NB4 (cell line): ENCODE measurements around the gene KLC1.

Experiments used
- CTCF ChIP-seq: IDR thresholded peaks from one replicate; pipeline ENCODE4 v1.5.1; 2012; ENCODE audit warnings: low read depth, low read length
- MYC ChIP-seq: IDR thresholded peaks from 2 replicates; pipeline ENCODE4 v1.6.1; 2011; ENCODE audit warnings: low read depth, low read length
- POLR2A ChIP-seq: IDR thresholded peaks from 2 replicates; pipeline ENCODE4 v1.6.1; 2011; ENCODE audit warnings: mild to moderate bottlenecking; ENCODE audit not compliant: insufficient read length; ENCODE audit errors: extremely low read depth
- TF ChIP-seq, protein P1 (sequence below): IDR thresholded peaks from 2 replicates; pipeline ENCODE4 v1.6.1; 2011; ENCODE audit warnings: low read depth, low read length

DNA sequence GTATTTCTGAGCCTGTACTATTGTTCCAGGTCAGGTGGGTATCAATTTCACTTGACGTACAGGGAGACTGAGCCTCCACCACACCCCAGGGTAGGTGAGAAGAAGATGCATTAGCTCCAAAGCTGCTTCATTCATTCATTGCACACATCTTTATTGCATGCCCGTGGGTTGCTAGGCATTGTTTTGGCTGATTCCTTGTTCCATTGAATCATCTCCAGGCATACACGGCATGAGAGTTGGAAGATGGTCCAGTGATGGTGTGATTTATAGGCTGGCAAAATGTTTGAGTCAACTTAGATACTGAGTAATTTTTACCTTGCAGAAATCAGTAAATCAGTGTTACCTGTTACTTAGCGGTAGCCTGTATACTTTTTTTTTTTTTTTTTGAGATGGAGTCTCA is 21.2 kb downstream of the KLC1 start:
- TF ChIP-seq POLR2A = no peak
- no peak for TF ChIP-seq CTCF
- TF ChIP-seq, protein P1, sequence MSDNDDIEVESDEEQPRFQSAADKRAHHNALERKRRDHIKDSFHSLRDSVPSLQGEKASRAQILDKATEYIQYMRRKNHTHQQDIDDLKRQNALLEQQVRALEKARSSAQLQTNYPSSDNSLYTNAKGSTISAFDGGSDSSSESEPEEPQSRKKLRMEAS = no peak
- TF ChIP-seq MYC = no peak
